ENCODE data around the gene CD200. TPM values are rescaled to one million over a fixed set of nuclear protein-coding genes. Genes with fewer than 3 reads are reported as not detected.
A peak's percentile ranks its signal among the peaks of the same experiment; 100 is the strongest.

The CD200 gene
- total and polyA plus RNA-seq, 10 of the 15 experiments (the other 5 are each of a cell fraction or from before 2014, with no cell fraction given), result 21.2 to 84.3 (median 33.2) TPM

DNA sequence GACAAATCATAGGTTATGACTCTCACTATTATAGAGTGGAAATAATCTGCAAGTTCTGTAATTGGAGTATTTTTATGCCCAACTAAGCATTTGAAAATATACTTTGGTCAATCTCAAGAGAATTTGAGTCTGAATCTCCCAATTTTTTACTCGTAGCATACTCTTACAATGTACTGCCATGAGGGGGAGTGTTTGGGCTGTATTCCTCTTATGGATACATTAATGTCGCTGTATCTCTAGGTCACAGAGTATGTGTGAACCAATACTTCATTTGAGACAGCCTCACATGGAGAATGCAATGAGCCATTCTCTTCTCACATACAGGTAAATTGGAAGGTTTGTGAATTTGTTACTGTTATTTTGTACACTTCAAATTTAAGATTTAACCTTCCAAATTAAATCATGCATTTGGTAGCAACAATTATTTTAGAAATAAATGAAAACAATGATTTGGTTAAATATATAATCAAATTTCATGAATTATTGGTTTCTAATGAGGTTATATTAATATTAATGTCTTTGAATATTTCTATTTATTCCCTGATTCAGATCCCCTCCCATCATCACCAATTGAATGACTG, 5.5 kb upstream of the CD200 start (continued):
- TF ChIP-seq, protein P1, sequence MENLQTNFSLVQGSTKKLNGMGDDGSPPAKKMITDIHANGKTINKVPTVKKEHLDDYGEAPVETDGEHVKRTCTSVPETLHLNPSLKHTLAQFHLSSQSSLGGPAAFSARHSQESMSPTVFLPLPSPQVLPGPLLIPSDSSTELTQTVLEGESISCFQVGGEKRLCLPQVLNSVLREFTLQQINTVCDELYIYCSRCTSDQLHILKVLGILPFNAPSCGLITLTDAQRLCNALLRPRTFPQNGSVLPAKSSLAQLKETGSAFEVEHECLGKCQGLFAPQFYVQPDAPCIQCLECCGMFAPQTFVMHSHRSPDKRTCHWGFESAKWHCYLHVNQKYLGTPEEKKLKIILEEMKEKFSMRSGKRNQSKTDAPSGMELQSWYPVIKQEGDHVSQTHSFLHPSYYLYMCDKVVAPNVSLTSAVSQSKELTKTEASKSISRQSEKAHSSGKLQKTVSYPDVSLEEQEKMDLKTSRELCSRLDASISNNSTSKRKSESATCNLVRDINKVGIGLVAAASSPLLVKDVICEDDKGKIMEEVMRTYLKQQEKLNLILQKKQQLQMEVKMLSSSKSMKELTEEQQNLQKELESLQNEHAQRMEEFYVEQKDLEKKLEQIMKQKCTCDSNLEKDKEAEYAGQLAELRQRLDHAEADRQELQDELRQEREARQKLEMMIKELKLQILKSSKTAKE (IDR thresholded peaks at IDR 0.05; ENCODE audit: low read depth, poor library complexity, severe bottlenecking), result peak; percentile 41
- no peak for TF ChIP-seq NFYB (IDR thresholded peaks at IDR 0.05; ENCODE audit: insufficient read depth, low read depth, low read length)
- TF ChIP-seq, protein P2, sequence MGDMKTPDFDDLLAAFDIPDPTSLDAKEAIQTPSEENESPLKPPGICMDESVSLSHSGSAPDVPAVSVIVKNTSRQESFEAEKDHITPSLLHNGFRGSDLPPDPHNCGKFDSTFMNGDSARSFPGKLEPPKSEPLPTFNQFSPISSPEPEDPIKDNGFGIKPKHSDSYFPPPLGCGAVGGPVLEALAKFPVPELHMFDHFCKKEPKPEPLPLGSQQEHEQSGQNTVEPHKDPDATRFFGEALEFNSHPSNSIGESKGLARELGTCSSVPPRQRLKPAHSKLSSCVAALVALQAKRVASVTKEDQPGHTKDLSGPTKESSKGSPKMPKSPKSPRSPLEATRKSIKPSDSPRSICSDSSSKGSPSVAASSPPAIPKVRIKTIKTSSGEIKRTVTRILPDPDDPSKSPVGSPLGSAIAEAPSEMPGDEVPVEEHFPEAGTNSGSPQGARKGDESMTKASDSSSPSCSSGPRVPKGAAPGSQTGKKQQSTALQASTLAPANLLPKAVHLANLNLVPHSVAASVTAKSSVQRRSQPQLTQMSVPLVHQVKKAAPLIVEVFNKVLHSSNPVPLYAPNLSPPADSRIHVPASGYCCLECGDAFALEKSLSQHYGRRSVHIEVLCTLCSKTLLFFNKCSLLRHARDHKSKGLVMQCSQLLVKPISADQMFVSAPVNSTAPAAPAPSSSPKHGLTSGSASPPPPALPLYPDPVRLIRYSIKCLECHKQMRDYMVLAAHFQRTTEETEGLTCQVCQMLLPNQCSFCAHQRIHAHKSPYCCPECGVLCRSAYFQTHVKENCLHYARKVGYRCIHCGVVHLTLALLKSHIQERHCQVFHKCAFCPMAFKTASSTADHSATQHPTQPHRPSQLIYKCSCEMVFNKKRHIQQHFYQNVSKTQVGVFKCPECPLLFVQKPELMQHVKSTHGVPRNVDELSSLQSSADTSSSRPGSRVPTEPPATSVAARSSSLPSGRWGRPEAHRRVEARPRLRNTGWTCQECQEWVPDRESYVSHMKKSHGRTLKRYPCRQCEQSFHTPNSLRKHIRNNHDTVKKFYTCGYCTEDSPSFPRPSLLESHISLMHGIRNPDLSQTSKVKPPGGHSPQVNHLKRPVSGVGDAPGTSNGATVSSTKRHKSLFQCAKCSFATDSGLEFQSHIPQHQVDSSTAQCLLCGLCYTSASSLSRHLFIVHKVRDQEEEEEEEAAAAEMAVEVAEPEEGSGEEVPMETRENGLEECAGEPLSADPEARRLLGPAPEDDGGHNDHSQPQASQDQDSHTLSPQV (IDR thresholded peaks at IDR 0.05), result 0 out of 2 replicates have a peak, but pooled peaks have one; percentile 86
- no peak for TF ChIP-seq KDM1A (IDR thresholded peaks at IDR 0.05; ENCODE audit: borderline replicate concordance)
- TF ChIP-seq, protein P3, sequence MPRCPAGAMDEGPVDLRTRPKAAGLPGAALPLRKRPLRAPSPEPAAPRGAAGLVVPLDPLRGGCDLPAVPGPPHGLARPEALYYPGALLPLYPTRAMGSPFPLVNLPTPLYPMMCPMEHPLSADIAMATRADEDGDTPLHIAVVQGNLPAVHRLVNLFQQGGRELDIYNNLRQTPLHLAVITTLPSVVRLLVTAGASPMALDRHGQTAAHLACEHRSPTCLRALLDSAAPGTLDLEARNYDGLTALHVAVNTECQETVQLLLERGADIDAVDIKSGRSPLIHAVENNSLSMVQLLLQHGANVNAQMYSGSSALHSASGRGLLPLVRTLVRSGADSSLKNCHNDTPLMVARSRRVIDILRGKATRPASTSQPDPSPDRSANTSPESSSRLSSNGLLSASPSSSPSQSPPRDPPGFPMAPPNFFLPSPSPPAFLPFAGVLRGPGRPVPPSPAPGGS (IDR thresholded peaks at IDR 0.05; ENCODE audit: borderline replicate concordance, insufficient read depth, low read depth, low read length, poor library complexity, severe bottlenecking), result no peak
- no peak for TF ChIP-seq SMAD1 (IDR thresholded peaks at IDR 0.05; ENCODE audit: low read depth, partially characterized antibody)
- no peak for TF ChIP-seq POU2F2 (IDR thresholded peaks at IDR 0.05; ENCODE audit: borderline replicate concordance, low read depth, low read length)
- TF ChIP-seq, protein P4, sequence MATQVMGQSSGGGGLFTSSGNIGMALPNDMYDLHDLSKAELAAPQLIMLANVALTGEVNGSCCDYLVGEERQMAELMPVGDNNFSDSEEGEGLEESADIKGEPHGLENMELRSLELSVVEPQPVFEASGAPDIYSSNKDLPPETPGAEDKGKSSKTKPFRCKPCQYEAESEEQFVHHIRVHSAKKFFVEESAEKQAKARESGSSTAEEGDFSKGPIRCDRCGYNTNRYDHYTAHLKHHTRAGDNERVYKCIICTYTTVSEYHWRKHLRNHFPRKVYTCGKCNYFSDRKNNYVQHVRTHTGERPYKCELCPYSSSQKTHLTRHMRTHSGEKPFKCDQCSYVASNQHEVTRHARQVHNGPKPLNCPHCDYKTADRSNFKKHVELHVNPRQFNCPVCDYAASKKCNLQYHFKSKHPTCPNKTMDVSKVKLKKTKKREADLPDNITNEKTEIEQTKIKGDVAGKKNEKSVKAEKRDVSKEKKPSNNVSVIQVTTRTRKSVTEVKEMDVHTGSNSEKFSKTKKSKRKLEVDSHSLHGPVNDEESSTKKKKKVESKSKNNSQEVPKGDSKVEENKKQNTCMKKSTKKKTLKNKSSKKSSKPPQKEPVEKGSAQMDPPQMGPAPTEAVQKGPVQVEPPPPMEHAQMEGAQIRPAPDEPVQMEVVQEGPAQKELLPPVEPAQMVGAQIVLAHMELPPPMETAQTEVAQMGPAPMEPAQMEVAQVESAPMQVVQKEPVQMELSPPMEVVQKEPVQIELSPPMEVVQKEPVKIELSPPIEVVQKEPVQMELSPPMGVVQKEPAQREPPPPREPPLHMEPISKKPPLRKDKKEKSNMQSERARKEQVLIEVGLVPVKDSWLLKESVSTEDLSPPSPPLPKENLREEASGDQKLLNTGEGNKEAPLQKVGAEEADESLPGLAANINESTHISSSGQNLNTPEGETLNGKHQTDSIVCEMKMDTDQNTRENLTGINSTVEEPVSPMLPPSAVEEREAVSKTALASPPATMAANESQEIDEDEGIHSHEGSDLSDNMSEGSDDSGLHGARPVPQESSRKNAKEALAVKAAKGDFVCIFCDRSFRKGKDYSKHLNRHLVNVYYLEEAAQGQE (IDR thresholded peaks at IDR 0.05; ENCODE audit: low read depth, low read length), result no peak
- TF ChIP-seq ATF7 (IDR thresholded peaks at IDR 0.05; ENCODE audit: low read depth), result 0 out of 2 replicates have a peak, but pooled peaks have one; percentile 23
- TF ChIP-seq, protein P5, sequence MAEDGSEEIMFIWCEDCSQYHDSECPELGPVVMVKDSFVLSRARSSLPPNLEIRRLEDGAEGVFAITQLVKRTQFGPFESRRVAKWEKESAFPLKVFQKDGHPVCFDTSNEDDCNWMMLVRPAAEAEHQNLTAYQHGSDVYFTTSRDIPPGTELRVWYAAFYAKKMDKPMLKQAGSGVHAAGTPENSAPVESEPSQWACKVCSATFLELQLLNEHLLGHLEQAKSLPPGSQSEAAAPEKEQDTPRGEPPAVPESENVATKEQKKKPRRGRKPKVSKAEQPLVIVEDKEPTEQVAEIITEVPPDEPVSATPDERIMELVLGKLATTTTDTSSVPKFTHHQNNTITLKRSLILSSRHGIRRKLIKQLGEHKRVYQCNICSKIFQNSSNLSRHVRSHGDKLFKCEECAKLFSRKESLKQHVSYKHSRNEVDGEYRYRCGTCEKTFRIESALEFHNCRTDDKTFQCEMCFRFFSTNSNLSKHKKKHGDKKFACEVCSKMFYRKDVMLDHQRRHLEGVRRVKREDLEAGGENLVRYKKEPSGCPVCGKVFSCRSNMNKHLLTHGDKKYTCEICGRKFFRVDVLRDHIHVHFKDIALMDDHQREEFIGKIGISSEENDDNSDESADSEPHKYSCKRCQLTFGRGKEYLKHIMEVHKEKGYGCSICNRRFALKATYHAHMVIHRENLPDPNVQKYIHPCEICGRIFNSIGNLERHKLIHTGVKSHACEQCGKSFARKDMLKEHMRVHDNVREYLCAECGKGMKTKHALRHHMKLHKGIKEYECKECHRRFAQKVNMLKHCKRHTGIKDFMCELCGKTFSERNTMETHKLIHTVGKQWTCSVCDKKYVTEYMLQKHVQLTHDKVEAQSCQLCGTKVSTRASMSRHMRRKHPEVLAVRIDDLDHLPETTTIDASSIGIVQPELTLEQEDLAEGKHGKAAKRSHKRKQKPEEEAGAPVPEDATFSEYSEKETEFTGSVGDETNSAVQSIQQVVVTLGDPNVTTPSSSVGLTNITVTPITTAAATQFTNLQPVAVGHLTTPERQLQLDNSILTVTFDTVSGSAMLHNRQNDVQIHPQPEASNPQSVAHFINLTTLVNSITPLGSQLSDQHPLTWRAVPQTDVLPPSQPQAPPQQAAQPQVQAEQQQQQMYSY (CRISPR knock-in tag; IDR thresholded peaks at IDR 0.05), result no peak
- peak; percentile 40; the same call in 1 of the 2 replicates for TF ChIP-seq YY1 (IDR thresholded peaks at IDR 0.05; ENCODE audit: low read depth, low read length)
- no peak for TF ChIP-seq KAT2A (conservative IDR thresholded peaks at IDR 0.05; ENCODE audit: control insufficient read depth, low read depth, low read length)
- no peak for TF ChIP-seq MTA2 (IDR thresholded peaks at IDR 0.05; ENCODE audit: low read depth)

All from GM12878 (cell line).